K562 (cell line): ENCODE data around the gene MARCHF9.

ENCODE experiments used
- CBFB ChIP-seq: sonication (generic); formaldehyde crosslinking; IDR thresholded peaks from 2 replicates; pipeline ENCODE4 v1.4.0; 2020; ENCODE audit warnings: mild to moderate bottlenecking, missing genetic modification reagents
- CHD2 ChIP-seq: IDR thresholded peaks from 2 replicates; pipeline ENCODE4 v1.6.1; 2011; ENCODE audit warnings: low read depth, low read length
- MIER1 ChIP-seq: fragments of 450-650 bp; IDR thresholded peaks from 2 replicates; pipeline ENCODE4 v1.6.1; 2016; ENCODE audit warnings: antibody characterized with exemption, mild to moderate bottlenecking, low read depth
- TRIM25 ChIP-seq: fragments of 450-650 bp; IDR thresholded peaks from 2 replicates; pipeline ENCODE4 v1.7.0; 2016; ENCODE audit warnings: borderline replicate concordance
- WHSC1 ChIP-seq: IDR thresholded peaks from one replicate; pipeline ENCODE4 v1.6.1; 2012; ENCODE audit warnings: low read length, control low read depth, inconsistent platforms
- ZBED1 ChIP-seq: IDR thresholded peaks from 2 replicates; pipeline ENCODE4 v1.6.1; 2014

- TF ChIP-seq WHSC1 (no peak), CHD2 (peak; percentile 53), CBFB (CRISPR knock-in tag) (no peak), ZBED1 (no peak), TRIM25 (no peak), MIER1 (no peak)
Measured at GRCh38 chr12:57771873-57772428, 17.0 kb downstream of the MARCHF9 start, which contains the start of gene METTL1.
